ENCODE measurements around the gene MELTF. TPM values are rescaled to one million over a fixed set of nuclear protein-coding genes. Genes with fewer than 3 reads are reported as not detected.

Gene MELTF
- polyA plus RNA-seq, 1 donor from 2014 or later, result 0.09 TPM

DNA sequence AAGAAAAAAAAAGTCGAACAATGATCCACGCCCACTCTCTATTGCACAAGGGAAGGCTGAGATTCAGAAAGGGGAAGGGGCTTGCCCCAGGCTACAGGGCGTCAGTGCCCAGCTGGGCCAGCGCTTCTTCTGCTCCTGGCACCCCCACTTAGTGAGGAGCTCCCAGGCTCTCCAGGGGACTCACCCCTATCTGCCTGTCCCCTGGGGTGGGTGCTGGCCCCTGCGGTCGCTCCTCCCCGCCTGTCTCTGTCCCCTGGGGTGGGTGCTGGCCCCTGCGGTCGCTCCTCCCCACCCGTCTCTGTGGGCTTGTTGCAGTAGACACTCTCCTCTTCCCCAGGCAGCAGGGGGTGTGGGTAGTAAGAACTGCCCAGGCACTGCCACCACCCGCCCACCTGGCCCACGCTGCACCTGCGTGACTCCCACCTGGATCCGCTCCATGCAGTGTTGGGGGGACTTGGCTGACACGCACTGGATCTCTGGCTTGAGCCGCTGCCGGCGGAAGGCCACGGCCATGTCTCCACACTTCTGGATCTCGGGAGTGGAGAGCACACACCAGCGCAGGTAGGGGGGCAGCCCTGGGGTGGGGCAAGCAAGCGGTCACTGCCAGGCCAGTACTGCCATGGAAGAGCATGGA is 14.6 kb downstream of the MELTF start:
- no peak for TF ChIP-seq TAF1 (IDR thresholded peaks at IDR 0.05; ENCODE audit: low read depth)
- TF ChIP-seq, protein P1, sequence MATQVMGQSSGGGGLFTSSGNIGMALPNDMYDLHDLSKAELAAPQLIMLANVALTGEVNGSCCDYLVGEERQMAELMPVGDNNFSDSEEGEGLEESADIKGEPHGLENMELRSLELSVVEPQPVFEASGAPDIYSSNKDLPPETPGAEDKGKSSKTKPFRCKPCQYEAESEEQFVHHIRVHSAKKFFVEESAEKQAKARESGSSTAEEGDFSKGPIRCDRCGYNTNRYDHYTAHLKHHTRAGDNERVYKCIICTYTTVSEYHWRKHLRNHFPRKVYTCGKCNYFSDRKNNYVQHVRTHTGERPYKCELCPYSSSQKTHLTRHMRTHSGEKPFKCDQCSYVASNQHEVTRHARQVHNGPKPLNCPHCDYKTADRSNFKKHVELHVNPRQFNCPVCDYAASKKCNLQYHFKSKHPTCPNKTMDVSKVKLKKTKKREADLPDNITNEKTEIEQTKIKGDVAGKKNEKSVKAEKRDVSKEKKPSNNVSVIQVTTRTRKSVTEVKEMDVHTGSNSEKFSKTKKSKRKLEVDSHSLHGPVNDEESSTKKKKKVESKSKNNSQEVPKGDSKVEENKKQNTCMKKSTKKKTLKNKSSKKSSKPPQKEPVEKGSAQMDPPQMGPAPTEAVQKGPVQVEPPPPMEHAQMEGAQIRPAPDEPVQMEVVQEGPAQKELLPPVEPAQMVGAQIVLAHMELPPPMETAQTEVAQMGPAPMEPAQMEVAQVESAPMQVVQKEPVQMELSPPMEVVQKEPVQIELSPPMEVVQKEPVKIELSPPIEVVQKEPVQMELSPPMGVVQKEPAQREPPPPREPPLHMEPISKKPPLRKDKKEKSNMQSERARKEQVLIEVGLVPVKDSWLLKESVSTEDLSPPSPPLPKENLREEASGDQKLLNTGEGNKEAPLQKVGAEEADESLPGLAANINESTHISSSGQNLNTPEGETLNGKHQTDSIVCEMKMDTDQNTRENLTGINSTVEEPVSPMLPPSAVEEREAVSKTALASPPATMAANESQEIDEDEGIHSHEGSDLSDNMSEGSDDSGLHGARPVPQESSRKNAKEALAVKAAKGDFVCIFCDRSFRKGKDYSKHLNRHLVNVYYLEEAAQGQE (IDR thresholded peaks at IDR 0.05; ENCODE audit: borderline replicate concordance), result no peak
- TF ChIP-seq POLR2AphosphoS5 (IDR thresholded peaks at IDR 0.05), result no peak
- no peak for TF ChIP-seq EP300 (conservative IDR thresholded peaks at IDR 0.05; ENCODE audit: poor library complexity, severe bottlenecking)
- TF ChIP-seq MXI1 (conservative IDR thresholded peaks at IDR 0.05; ENCODE audit: poor library complexity, severe bottlenecking), result no peak
- TF ChIP-seq, protein P2, sequence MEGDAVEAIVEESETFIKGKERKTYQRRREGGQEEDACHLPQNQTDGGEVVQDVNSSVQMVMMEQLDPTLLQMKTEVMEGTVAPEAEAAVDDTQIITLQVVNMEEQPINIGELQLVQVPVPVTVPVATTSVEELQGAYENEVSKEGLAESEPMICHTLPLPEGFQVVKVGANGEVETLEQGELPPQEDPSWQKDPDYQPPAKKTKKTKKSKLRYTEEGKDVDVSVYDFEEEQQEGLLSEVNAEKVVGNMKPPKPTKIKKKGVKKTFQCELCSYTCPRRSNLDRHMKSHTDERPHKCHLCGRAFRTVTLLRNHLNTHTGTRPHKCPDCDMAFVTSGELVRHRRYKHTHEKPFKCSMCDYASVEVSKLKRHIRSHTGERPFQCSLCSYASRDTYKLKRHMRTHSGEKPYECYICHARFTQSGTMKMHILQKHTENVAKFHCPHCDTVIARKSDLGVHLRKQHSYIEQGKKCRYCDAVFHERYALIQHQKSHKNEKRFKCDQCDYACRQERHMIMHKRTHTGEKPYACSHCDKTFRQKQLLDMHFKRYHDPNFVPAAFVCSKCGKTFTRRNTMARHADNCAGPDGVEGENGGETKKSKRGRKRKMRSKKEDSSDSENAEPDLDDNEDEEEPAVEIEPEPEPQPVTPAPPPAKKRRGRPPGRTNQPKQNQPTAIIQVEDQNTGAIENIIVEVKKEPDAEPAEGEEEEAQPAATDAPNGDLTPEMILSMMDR (IDR thresholded peaks at IDR 0.05; ENCODE audit: poor library complexity, severe bottlenecking), result no peak
- no peak for TF ChIP-seq EZH2 (IDR thresholded peaks at IDR 0.05; ENCODE audit: borderline replicate concordance, insufficient read depth, low read length, poor library complexity, severe bottlenecking)
- TF ChIP-seq SMC3 (conservative IDR thresholded peaks at IDR 0.05; ENCODE audit: poor library complexity), result no peak
- no peak for TF ChIP-seq RAD21 (conservative IDR thresholded peaks at IDR 0.05)
- no peaks in the 10 kb centered on the region for H3K36me3 ChIP-seq (ENCODE audit: insufficient read depth, low read length)
- H3K9me3 ChIP-seq (ENCODE audit: low read length), result no peaks in the 10 kb centered on the region
- no peaks in the 10 kb centered on the region for H4K20me1 ChIP-seq (ENCODE audit: insufficient read depth)
- H3K27ac ChIP-seq (ENCODE audit: low read length), result no peak overlapping the region
- H3F3A ChIP-seq (ENCODE audit: insufficient read depth, low read length, poor library complexity, severe bottlenecking), result no peaks in the 10 kb centered on the region
- no peak overlapping the region for H3K9ac ChIP-seq (ENCODE audit: low read length)
- no peaks in the 10 kb centered on the region for H3K79me2 ChIP-seq (replicated peaks; ENCODE audit: insufficient read depth, low read length)
- H2AFZ ChIP-seq (ENCODE audit: low read depth, low read length), result no peak overlapping the region
- no peak overlapping the region for H3K4me3 ChIP-seq (ENCODE audit: low read length)
- no peaks in the 10 kb centered on the region for H3K9me2 ChIP-seq (ENCODE audit: insufficient read depth, low read length)
- H3K4me2 ChIP-seq (ENCODE audit: low read length), result no peak overlapping the region
- no peaks in the 10 kb centered on the region for H3K27me3 ChIP-seq (ENCODE audit: insufficient read depth, low read depth, low read length)

DNA sequence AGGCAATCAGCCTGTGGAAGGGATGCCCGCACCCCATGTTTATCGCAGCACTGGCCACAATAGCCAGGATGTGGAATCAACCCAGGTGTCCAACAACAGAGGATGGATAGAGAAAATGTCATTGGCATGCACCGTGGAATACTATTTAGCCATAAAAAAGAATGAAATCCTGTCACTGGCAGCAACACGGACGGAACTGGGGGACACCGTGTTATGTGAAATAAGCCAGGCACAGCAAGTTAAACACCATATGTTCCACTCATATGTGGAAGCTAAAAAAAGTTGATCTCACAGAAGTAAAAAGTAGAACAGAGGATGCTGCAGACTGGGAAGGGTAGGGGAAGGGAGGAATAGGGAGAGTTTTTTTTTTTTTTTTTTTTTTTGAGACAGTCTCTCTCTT is 15.6 kb downstream of the MELTF start:
- no peak overlapping the region for H3K27ac ChIP-seq (ENCODE audit: low read length)
- TF ChIP-seq, protein P2 (IDR thresholded peaks at IDR 0.05; ENCODE audit: poor library complexity, severe bottlenecking), result no peak
- TF ChIP-seq MXI1 (conservative IDR thresholded peaks at IDR 0.05; ENCODE audit: poor library complexity, severe bottlenecking) (no peak), EZH2 (IDR thresholded peaks at IDR 0.05; ENCODE audit: borderline replicate concordance, insufficient read depth, low read length, poor library complexity, severe bottlenecking) (no peak), TAF1 (IDR thresholded peaks at IDR 0.05; ENCODE audit: low read depth) (no peak), POLR2AphosphoS5 (IDR thresholded peaks at IDR 0.05) (no peak), RAD21 (conservative IDR thresholded peaks at IDR 0.05) (no peak), EP300 (conservative IDR thresholded peaks at IDR 0.05; ENCODE audit: poor library complexity, severe bottlenecking) (no peak), SMC3 (conservative IDR thresholded peaks at IDR 0.05; ENCODE audit: poor library complexity) (no peak)
- TF ChIP-seq, protein P1 (IDR thresholded peaks at IDR 0.05; ENCODE audit: borderline replicate concordance), result no peak
- no peaks in the 10 kb centered on the region for H3K9me3 ChIP-seq (ENCODE audit: low read length)
- no peak overlapping the region for H3K4me2 ChIP-seq (ENCODE audit: low read length)
- H3K79me2 ChIP-seq (replicated peaks; ENCODE audit: insufficient read depth, low read length), result no peaks in the 10 kb centered on the region
- no peaks in the 10 kb centered on the region for H3K36me3 ChIP-seq (ENCODE audit: insufficient read depth, low read length)
- H2AFZ ChIP-seq (ENCODE audit: low read depth, low read length), result no peak overlapping the region
- no peaks in the 10 kb centered on the region for H3K27me3 ChIP-seq (ENCODE audit: insufficient read depth, low read depth, low read length)
- no peaks in the 10 kb centered on the region for H4K20me1 ChIP-seq (ENCODE audit: insufficient read depth)
- H3K4me3 ChIP-seq (ENCODE audit: low read length), result no peak overlapping the region
- no peaks in the 10 kb centered on the region for H3F3A ChIP-seq (ENCODE audit: insufficient read depth, low read length, poor library complexity, severe bottlenecking)
- H3K9me2 ChIP-seq (ENCODE audit: insufficient read depth, low read length), result no peaks in the 10 kb centered on the region
- no peak overlapping the region for H3K9ac ChIP-seq (ENCODE audit: low read length)
